ENCODE results near the gene ZNF19. TPM values are rescaled to one million over a fixed set of nuclear protein-coding genes. Genes with fewer than 3 reads are reported as not detected.

Gene ZNF19
- total RNA-seq, 4 donors from 2014 or later = 3.0 to 9.5 (median 5.9) TPM

DNA sequence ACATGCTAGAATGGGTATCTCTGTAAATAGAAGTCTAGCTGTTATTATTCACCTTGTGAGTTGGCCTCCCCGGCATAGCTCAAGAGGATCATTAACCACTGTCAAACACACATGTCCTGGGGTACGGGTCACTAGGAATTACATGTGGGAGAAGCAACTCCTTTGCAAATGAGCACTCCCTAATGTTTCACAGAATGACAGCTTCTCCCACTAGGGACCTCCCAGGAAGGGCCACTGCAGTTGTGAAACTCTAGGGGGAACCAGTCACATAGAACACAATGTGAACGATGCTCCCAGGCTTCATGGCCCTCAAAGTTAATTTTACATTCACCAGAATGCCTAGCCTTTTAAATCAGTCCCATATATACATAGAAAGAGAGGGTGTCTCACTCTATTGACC, 12.4 kb upstream of the ZNF19 start:
- no peak for DNase-seq (ENCODE audit: low spot score)
- no peak for ATAC-seq (ENCODE audit: low FRiP score)
- TF ChIP-seq, protein P1, sequence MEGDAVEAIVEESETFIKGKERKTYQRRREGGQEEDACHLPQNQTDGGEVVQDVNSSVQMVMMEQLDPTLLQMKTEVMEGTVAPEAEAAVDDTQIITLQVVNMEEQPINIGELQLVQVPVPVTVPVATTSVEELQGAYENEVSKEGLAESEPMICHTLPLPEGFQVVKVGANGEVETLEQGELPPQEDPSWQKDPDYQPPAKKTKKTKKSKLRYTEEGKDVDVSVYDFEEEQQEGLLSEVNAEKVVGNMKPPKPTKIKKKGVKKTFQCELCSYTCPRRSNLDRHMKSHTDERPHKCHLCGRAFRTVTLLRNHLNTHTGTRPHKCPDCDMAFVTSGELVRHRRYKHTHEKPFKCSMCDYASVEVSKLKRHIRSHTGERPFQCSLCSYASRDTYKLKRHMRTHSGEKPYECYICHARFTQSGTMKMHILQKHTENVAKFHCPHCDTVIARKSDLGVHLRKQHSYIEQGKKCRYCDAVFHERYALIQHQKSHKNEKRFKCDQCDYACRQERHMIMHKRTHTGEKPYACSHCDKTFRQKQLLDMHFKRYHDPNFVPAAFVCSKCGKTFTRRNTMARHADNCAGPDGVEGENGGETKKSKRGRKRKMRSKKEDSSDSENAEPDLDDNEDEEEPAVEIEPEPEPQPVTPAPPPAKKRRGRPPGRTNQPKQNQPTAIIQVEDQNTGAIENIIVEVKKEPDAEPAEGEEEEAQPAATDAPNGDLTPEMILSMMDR (IDR thresholded peaks at IDR 0.05) = no peak

DNA sequence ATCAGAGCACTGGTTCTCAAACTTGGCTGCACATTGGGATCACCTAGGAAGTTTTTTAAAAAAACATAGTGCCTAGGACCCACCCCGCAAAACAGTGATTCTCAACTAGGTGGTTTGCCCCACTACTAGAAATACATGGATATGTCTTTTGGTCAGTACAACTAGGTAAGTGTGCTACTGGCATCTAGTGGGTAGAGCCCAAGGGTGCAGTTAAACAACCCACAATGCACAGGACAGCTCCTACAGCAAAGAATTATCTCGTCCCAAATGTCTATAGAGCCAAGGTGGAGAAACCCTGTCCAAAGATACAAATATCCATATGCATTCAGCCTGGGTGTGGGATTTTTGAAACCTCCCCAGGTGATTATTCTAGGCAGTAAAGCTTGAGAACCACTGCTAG, 11.8 kb upstream of the ZNF19 start:
- TF ChIP-seq, protein P1 (IDR thresholded peaks at IDR 0.05) = no peak
- no peak for ATAC-seq (ENCODE audit: low FRiP score)

DNA sequence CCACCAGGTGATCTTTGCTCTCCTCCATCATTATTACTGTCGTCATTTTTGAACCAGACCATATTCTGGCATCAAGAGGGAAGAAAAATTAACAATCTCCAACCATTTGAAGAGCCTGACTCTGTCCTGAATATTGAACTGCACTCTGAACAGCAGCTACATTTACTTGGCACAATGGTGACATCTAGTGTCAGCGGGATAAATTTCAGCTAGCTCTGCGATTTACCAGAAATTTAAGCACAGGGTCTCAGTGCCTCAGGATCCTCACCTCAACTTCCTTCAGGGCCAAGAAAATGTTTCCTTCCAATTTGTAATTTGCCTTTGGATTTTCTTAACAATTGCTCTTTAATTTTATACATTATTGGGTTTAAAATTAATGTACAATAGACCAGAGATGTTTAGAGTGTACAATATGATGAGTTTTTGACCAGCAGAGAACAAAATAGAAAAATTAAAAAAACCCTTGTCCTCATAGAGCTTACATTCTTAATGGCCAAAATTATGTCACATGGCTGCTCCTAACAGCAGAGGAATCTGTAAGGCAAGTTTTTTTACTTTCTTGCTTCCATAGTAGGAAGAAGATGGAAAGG, 10.7 kb upstream of the ZNF19 start:
- DNase-seq (ENCODE audit: low spot score) (no peak), ATAC-seq (ENCODE audit: low FRiP score) (no peak)
- TF ChIP-seq, protein P1 (IDR thresholded peaks at IDR 0.05) = no peak

More for the DNA sequence above, 11.8 kb upstream of the ZNF19 start:
- DNase-seq (ENCODE audit: low spot score) = no peak

DNA sequence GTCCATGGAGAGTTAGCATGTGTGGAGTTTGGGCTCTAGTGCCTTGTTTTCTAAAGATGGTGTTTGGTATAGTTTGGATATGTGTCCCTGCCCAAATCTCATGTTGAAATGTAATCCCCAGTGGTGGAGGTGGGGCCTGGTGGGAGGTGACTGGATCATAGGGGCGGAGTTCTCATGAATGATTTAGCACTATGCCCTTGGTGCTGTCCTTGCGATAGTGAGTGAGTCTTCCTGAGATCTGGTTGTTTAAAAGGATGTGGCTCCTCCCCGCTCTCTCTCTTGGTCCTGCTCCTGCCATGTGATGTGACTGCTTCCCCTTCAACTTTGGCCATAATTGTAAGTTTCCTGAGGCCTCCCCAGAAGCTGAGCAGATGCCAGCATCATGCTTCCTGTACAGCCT, 8.9 kb upstream of the ZNF19 start:
- TF ChIP-seq, protein P1 (IDR thresholded peaks at IDR 0.05) = no peak
- DNase-seq (ENCODE audit: low spot score) (no peak), ATAC-seq (ENCODE audit: low FRiP score) (no peak)

DNA sequence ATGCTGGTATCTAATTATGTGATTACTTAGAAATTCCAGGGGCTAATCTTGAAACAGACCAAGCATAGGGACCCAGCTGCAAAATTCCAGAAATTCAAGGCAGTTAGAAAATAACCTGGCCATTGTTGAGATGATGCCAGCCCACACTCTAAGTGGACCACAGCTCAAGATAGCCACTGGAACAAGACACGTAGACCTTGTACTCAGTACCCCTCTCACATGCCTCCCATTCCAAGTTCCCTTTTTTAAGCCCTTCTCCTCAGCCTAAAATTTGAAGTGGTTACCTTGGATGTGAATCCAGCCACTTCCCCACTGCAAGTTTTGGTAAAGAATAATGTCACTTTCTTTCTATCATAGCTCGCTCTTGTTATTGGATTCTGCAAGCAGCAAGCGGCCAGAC, 4.1 kb upstream of the ZNF19 start:
- DNase-seq (ENCODE audit: low spot score) (no peak), ATAC-seq (ENCODE audit: low FRiP score) (no peak)
- TF ChIP-seq, protein P1 (IDR thresholded peaks at IDR 0.05) = no peak

DNA sequence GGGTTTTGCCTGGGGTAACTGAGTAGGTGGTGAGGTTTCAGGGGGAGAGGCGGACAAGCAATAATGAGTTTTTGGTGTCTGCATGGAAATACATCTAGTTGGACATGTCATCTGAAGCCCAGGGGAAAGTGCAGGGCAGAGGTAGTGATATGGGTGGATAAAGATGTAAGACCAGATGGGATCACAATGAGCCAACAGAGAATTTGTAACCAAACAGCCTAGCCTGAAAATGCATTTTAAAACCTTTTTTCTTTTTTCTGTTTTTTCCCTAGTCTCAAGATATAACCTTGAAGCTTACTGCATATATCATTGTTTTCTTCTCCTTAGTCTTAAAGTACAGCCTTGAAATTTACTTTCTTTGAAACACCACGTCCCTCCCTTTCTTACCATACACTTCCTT, 3.7 kb upstream of the ZNF19 start:
- TF ChIP-seq, protein P1 (IDR thresholded peaks at IDR 0.05) = no peak
- ATAC-seq (ENCODE audit: low FRiP score) (no peak), DNase-seq (ENCODE audit: low spot score) (no peak)

DNA sequence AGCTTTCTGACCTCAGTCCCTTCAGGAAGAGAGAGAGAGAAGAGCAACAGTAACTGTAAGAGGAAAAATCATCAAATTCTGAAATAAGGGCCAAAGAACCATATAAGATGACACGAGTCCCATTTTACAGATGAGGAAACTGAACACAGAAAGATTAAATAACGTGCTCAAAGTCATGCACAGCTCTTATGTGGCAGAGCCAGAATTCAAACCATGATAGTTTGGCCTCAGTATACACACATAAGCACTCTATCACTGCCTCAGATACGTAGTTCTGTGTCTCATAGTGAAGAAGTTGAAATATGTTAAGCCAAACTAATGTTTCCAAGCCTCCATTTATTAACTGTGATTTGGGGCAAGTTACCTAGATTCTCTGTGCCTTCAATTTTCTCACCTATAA, 1.9 kb upstream of the ZNF19 start:
- TF ChIP-seq, protein P1 (IDR thresholded peaks at IDR 0.05) = no peak
- no peak for ATAC-seq (ENCODE audit: low FRiP score)
- no peak for DNase-seq (ENCODE audit: low spot score)
